Stimulated activated naive CD8-positive, alpha-beta T cell treated with anti-CD3 and anti-CD28 coated beads, Interleukin-15, amount 100 ng/mL, for 72 hours (primary cell): ENCODE data around the gene GAK.

Source experiments
- ATAC-seq: fragments of 150-1000 bp; cut with Tn5 transposase; 2 replicates; pipeline ENCODE4 v1.10.0; 2021; ENCODE audit warnings: mild to moderate bottlenecking, moderate library complexity
- DNase-seq, 2 donors: peaks; one replicate each; pipeline ENCODE4 v3.0.0; 2021 to 2022
- H3K27ac Mint-ChIP-seq, 2 donors: one replicate each; pipeline ENCODE4 v1.8.0; 2022; ENCODE audit warnings: mild to moderate bottlenecking in 2 of 2, mixed read lengths in 2 of 2, moderate library complexity in 2 of 2
- H3K27me3 Mint-ChIP-seq: one replicate; pipeline ENCODE4 v1.8.0; 2022; ENCODE audit warnings: mixed read lengths
- H3K4me1 Mint-ChIP-seq: one replicate; pipeline ENCODE4 v1.8.0; 2022; ENCODE audit warnings: mild to moderate bottlenecking, mixed read lengths
- H3K4me3 Mint-ChIP-seq, 2 donors: one replicate each; pipeline ENCODE4 v1.8.0; 2022; ENCODE audit warnings: mild to moderate bottlenecking in 2 of 2, mixed read lengths in 2 of 2, moderate library complexity in 1 of 2
- H3K9me3 Mint-ChIP-seq, 2 donors: one replicate each; pipeline ENCODE4 v1.8.0; 2022; ENCODE audit warnings: mixed read lengths in 2 of 2

Gene GAK

GRCh38 chr4:899556-899906 lies 32.6 kb downstream of the GAK start:
- peak overlapping the region in 1 of 2 donors; percentile 72 for H3K27ac Mint-ChIP-seq
- ATAC-seq, result no peak
- peaks cover 10% of the 10 kb centered on the region for H3K4me1 Mint-ChIP-seq
- H3K4me3 Mint-ChIP-seq, result no peak overlapping the region
- H3K9me3 Mint-ChIP-seq, result no peaks in the 10 kb centered on the region
- DNase-seq, result no peak
- no peaks in the 10 kb centered on the region for H3K27me3 Mint-ChIP-seq

GRCh38 chr4:898869-899555 lies 33.1 kb downstream of the GAK start:
- ATAC-seq (no peak), DNase-seq (no peak)
- H3K9me3 Mint-ChIP-seq, result no peaks in the 10 kb centered on the region
- peak overlapping the region in 1 of 2 donors; percentile 91 for H3K27ac Mint-ChIP-seq
- H3K4me1 Mint-ChIP-seq, result peaks cover 10% of the 10 kb centered on the region
- no peak overlapping the region for H3K4me3 Mint-ChIP-seq
- no peaks in the 10 kb centered on the region for H3K27me3 Mint-ChIP-seq

- no peaks in the 10 kb centered on the region for H3K27me3 Mint-ChIP-seq
- no peak overlapping the region for H3K4me3 Mint-ChIP-seq
- DNase-seq (no peak), ATAC-seq (no peak)
- H3K4me1 Mint-ChIP-seq, result peaks cover 10% of the 10 kb centered on the region
- no peaks in the 10 kb centered on the region for H3K9me3 Mint-ChIP-seq
- no peak overlapping the region for H3K27ac Mint-ChIP-seq
Observed at GRCh38 chr4:898123-898522, 34.0 kb downstream of the GAK start.

- Mint-ChIP-seq H3K9me3 (no peaks in the 10 kb centered on the region), H3K4me1 (peaks cover 10% of the 10 kb centered on the region), H3K27me3 (no peaks in the 10 kb centered on the region), H3K4me3 (no peak overlapping the region), H3K27ac (peak overlapping the region in 1 of 2 donors; percentile 77)
- DNase-seq, result no peak
- ATAC-seq, result no peak
Observed at GRCh38 chr4:896630-897029, 35.5 kb downstream of the GAK start.

- H3K4me1 Mint-ChIP-seq, result peaks cover 10% of the 10 kb centered on the region
- no peaks in the 10 kb centered on the region for H3K27me3 Mint-ChIP-seq
- no peaks in the 10 kb centered on the region for H3K9me3 Mint-ChIP-seq
- no peak overlapping the region for H3K27ac Mint-ChIP-seq
- no peak for DNase-seq
- ATAC-seq, result no peak
- no peak overlapping the region for H3K4me3 Mint-ChIP-seq
Observed at GRCh38 chr4:896216-896615, 35.9 kb downstream of the GAK start.

GRCh38 chr4:895596-895995 lies 36.5 kb downstream of the GAK start:
- Mint-ChIP-seq H3K27ac (no peak overlapping the region), H3K4me3 (no peak overlapping the region)
- DNase-seq, result no peak

GRCh38 chr4:893995-894705 lies 38.0 kb downstream of the GAK start:
- peak overlapping the region in 1 of 2 donors; percentile 42 for H3K27ac Mint-ChIP-seq
- peaks cover 2% of the 10 kb centered on the region for H3K4me1 Mint-ChIP-seq
- H3K27me3 Mint-ChIP-seq, result no peaks in the 10 kb centered on the region
- H3K9me3 Mint-ChIP-seq, result no peaks in the 10 kb centered on the region
- DNase-seq, result no peak
- peak; percentile 54 for ATAC-seq
- H3K4me3 Mint-ChIP-seq, result no peak overlapping the region

More at GRCh38 chr4:895596-895995, 36.5 kb downstream of the GAK start:
- Mint-ChIP-seq H3K9me3 (no peaks in the 10 kb centered on the region), H3K4me1 (peaks cover 10% of the 10 kb centered on the region), H3K27me3 (no peaks in the 10 kb centered on the region)
- ATAC-seq, result no peak

GRCh38 chr4:893276-893994 lies 38.7 kb downstream of the GAK start:
- no peaks in the 10 kb centered on the region for H3K4me1 Mint-ChIP-seq
- peak overlapping the region in 1 of 2 donors; percentile 27 for H3K27ac Mint-ChIP-seq
- no peaks in the 10 kb centered on the region for H3K9me3 Mint-ChIP-seq
- no peaks in the 10 kb centered on the region for H3K27me3 Mint-ChIP-seq
- H3K4me3 Mint-ChIP-seq, result no peak overlapping the region
- DNase-seq, result no peak
- no peak for ATAC-seq

GRCh38 chr4:892780-893179 lies 39.3 kb downstream of the GAK start:
- Mint-ChIP-seq H3K27me3 (no peaks in the 10 kb centered on the region), H3K9me3 (peaks cover 2 to 3% of the 10 kb centered on the region in 2 donors), H3K4me3 (no peak overlapping the region), H3K27ac (peak overlapping the region in 1 of 2 donors; percentile 34), H3K4me1 (no peaks in the 10 kb centered on the region)
- DNase-seq (no peak), ATAC-seq (no peak)

- DNase-seq (no peak), ATAC-seq (peak; percentile 13)
- H3K4me3 Mint-ChIP-seq, result no peak overlapping the region
- H3K9me3 Mint-ChIP-seq, result peaks cover 7 to 10% of the 10 kb centered on the region in 2 donors
- H3K27me3 Mint-ChIP-seq, result no peaks in the 10 kb centered on the region
- H3K27ac Mint-ChIP-seq, result peak overlapping the region in 1 of 2 donors; percentile 27
- H3K4me1 Mint-ChIP-seq, result no peaks in the 10 kb centered on the region
Observed at GRCh38 chr4:891747-892146, 40.4 kb downstream of the GAK start.

- Mint-ChIP-seq H3K27me3 (no peaks in the 10 kb centered on the region), H3K9me3 (peaks cover 7 to 10% of the 10 kb centered on the region in 2 donors), H3K4me3 (no peak overlapping the region), H3K27ac (no peak overlapping the region), H3K4me1 (no peaks in the 10 kb centered on the region)
- no peak for ATAC-seq
- DNase-seq, result no peak
Observed at GRCh38 chr4:890036-890695, 42.0 kb downstream of the GAK start.

GRCh38 chr4:889516-889915 lies 42.6 kb downstream of the GAK start:
- H3K27ac Mint-ChIP-seq, result no peak overlapping the region
- H3K9me3 Mint-ChIP-seq, result peaks cover 7 to 10% of the 10 kb centered on the region in 2 donors
- no peaks in the 10 kb centered on the region for H3K27me3 Mint-ChIP-seq
- H3K4me3 Mint-ChIP-seq, result no peak overlapping the region
- ATAC-seq (no peak), DNase-seq (no peak)
- no peaks in the 10 kb centered on the region for H3K4me1 Mint-ChIP-seq

- DNase-seq (no peak), ATAC-seq (no peak)
- H3K4me3 Mint-ChIP-seq, result no peak overlapping the region
- H3K9me3 Mint-ChIP-seq, result peaks cover 7 to 10% of the 10 kb centered on the region in 2 donors
- H3K27ac Mint-ChIP-seq, result peak overlapping the region; percentile 33 to 54
- no peaks in the 10 kb centered on the region for H3K27me3 Mint-ChIP-seq
- H3K4me1 Mint-ChIP-seq, result no peaks in the 10 kb centered on the region
Observed at GRCh38 chr4:888029-888428, 44.1 kb downstream of the GAK start.

GRCh38 chr4:887034-887763 lies 44.9 kb downstream of the GAK start:
- ATAC-seq, result no peak
- no peaks in the 10 kb centered on the region for H3K27me3 Mint-ChIP-seq
- no peak for DNase-seq
- no peaks in the 10 kb centered on the region for H3K4me1 Mint-ChIP-seq
- no peak overlapping the region for H3K4me3 Mint-ChIP-seq
- H3K9me3 Mint-ChIP-seq, result peaks cover 7 to 10% of the 10 kb centered on the region in 2 donors
- peak overlapping the region in 1 of 2 donors; percentile 33 for H3K27ac Mint-ChIP-seq

- Mint-ChIP-seq H3K4me1 (no peaks in the 10 kb centered on the region), H3K27ac (peak overlapping the region in 1 of 2 donors; percentile 71), H3K27me3 (no peaks in the 10 kb centered on the region), H3K4me3 (no peak overlapping the region), H3K9me3 (peaks cover 7 to 10% of the 10 kb centered on the region in 2 donors)
- ATAC-seq, result no peak
- DNase-seq, result no peak
Observed at GRCh38 chr4:886244-886643, 45.9 kb downstream of the GAK start.
